SK-N-SH (cell line): ENCODE measurements around the gene CRIM1.

ENCODE experiments used
- CTCF ChIP-seq: fragments of 200-600 bp; sonication (generic); IDR thresholded peaks from 2 replicates; pipeline ENCODE4 v1.6.1; 2017; ENCODE audit warnings: antibody characterized with exemption, mild to moderate bottlenecking, moderate library complexity
- TF ChIP-seq, protein P1 (sequence below): IDR thresholded peaks from 2 replicates; pipeline ENCODE4 v1.6.1; 2012; ENCODE audit warnings: mild to moderate bottlenecking, low read depth, low read length, moderate library complexity

- no peak for TF ChIP-seq CTCF
- TF ChIP-seq, protein P1, sequence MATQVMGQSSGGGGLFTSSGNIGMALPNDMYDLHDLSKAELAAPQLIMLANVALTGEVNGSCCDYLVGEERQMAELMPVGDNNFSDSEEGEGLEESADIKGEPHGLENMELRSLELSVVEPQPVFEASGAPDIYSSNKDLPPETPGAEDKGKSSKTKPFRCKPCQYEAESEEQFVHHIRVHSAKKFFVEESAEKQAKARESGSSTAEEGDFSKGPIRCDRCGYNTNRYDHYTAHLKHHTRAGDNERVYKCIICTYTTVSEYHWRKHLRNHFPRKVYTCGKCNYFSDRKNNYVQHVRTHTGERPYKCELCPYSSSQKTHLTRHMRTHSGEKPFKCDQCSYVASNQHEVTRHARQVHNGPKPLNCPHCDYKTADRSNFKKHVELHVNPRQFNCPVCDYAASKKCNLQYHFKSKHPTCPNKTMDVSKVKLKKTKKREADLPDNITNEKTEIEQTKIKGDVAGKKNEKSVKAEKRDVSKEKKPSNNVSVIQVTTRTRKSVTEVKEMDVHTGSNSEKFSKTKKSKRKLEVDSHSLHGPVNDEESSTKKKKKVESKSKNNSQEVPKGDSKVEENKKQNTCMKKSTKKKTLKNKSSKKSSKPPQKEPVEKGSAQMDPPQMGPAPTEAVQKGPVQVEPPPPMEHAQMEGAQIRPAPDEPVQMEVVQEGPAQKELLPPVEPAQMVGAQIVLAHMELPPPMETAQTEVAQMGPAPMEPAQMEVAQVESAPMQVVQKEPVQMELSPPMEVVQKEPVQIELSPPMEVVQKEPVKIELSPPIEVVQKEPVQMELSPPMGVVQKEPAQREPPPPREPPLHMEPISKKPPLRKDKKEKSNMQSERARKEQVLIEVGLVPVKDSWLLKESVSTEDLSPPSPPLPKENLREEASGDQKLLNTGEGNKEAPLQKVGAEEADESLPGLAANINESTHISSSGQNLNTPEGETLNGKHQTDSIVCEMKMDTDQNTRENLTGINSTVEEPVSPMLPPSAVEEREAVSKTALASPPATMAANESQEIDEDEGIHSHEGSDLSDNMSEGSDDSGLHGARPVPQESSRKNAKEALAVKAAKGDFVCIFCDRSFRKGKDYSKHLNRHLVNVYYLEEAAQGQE = no peak
Observed at GRCh38 chr2:36433311-36434217, 78.0 kb downstream of the CRIM1 start.
